AG09319 (cell line): ENCODE results near the gene TRIM5.

Source experiments
- DNase-seq: peaks from one replicate; pipeline ENCODE4 v3.0.0-alpha.2; 2010; ENCODE audit warnings: low read depth; ENCODE audit errors: extremely low read depth
- TF ChIP-seq, protein P1 (sequence below): IDR thresholded peaks from 2 replicates; pipeline ENCODE4 v1.5.1; 2011; ENCODE audit warnings: low read depth, mild to moderate bottlenecking, inconsistent platforms, low read length, moderate library complexity

The TRIM5 gene

DNA sequence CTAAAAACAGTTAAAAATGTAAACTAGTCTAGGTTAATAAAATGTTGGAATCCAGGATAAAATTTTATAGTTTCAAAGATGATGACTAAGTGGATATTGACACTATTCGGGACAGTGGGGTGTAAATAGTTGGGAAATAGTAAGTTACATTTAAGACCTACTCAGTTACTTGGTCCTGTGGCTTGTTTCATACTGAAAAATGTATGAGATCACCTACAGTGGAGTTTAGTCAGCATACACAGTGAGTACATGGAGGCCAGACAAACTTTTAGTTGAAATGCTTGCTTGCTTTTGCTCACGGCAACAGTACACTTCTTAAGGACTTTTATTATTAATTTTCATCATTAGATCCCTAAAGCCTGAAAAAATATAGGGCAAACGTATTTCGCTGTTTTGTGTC lies 20.8 kb upstream of the TRIM5 start:
- TF ChIP-seq, protein P1, sequence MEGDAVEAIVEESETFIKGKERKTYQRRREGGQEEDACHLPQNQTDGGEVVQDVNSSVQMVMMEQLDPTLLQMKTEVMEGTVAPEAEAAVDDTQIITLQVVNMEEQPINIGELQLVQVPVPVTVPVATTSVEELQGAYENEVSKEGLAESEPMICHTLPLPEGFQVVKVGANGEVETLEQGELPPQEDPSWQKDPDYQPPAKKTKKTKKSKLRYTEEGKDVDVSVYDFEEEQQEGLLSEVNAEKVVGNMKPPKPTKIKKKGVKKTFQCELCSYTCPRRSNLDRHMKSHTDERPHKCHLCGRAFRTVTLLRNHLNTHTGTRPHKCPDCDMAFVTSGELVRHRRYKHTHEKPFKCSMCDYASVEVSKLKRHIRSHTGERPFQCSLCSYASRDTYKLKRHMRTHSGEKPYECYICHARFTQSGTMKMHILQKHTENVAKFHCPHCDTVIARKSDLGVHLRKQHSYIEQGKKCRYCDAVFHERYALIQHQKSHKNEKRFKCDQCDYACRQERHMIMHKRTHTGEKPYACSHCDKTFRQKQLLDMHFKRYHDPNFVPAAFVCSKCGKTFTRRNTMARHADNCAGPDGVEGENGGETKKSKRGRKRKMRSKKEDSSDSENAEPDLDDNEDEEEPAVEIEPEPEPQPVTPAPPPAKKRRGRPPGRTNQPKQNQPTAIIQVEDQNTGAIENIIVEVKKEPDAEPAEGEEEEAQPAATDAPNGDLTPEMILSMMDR: no peak
- DNase-seq: no peak

DNA sequence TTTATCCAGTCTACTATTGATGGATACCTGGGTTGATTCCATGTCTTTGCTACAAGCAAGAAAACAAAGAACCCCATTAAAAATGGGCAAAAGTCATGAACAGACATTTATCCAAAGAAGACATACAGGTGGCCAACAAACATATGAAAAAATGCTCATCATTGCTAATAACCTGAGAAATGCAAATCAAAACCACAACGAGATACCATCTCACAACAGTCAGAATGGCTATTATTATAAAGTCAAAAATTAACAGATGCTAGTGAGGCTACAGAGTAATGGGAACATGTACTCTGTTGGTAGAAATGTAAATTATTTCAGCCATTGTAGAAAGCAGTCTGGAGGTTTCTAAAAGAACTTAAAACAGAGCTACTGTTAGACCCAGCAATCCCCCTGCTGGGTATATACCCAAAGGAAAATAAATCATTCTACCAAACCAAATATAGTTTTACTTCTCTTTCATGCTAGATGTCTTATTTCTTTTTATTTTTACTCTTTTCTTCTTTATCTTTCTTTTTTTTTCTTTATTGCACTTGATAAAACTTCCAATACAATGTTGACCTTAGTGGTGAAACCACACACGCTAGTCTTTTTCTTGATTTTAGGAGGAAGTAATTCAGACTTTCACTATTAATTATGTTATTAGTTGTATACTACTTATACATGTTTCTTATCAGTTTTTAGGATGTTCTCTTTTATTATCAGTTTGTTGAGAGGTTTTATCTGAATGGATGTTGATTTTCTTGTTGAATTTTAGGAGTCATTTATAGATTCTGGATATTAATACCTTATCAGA lies 19.1 kb upstream of the TRIM5 start:
- TF ChIP-seq, protein P1: no peak

DNA sequence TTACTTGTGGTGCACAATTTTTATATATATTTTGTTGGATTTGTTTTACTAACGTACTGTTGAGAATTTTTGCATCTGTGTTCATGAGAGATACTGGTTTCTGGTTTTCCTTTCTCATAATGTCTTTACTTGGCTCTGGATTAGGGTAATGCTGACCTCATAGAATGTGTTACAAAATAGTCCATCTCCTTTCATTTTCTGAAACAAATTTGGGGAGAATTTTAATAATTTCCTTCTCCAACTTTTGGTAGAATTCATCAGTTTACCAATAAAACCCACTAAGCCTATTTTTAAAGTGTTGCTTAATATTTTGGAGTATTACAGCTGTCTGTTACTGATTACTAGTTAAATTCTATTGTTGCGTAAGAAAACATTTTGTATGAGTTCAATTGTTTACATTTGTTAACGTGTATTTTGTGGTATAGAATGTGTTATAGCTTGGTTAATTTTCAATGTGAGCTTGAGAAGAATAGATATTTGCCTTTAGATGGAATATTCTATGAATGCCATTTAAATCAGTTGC lies 16.2 kb upstream of the TRIM5 start:
- no peak for DNase-seq
- TF ChIP-seq, protein P1: no peak

More for the DNA sequence above, 19.1 kb upstream of the TRIM5 start:
- no peak for DNase-seq

DNA sequence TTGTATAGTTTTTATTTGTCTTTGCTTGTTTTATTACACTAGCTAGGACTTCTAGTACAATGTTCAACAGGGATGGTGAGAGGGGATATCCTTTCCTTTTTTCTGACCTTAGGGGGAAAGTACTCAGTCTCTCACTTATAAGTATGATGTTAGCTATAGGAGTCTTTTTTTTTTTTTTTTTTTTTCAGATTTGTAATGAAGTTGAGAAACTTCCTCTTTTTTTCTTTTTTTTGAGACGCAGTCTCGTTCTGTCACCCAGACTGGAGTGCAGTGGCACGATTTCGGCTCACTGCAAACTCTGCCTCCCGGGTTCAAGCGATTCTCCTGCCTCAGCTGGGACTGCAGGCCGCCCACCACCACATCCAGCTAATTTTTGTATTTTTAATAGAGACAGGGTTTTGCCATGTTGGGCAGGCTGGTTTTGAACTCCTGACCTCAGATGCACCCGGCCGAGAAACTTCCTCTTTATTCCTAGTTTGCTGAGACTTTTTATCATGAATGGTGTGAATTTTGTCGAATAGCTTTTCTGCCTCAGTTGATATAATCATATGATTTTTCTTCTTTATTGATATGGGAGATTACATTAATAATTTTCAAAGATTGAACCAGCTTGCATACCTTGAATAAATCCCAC lies 15.7 kb upstream of the TRIM5 start:
- TF ChIP-seq, protein P1: no peak
- no peak for DNase-seq

DNA sequence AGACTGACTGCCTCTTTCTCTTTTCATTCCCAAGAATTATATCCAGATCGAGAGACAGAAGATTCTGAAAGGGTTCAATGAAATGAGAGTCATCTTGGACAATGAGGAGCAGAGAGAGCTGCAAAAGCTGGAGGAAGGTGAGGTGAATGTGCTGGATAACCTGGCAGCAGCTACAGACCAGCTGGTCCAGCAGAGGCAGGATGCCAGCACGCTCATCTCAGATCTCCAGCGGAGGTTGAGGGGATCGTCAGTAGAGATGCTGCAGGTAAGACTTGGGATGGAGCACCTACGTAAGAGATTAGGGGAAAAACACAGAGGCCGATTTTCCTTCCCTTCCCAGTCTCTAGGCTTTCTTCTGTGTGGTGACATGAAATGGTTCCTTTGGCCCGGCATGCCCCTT lies 13.4 kb upstream of the TRIM5 start:
- no peak for DNase-seq
- TF ChIP-seq, protein P1: no peak

DNA sequence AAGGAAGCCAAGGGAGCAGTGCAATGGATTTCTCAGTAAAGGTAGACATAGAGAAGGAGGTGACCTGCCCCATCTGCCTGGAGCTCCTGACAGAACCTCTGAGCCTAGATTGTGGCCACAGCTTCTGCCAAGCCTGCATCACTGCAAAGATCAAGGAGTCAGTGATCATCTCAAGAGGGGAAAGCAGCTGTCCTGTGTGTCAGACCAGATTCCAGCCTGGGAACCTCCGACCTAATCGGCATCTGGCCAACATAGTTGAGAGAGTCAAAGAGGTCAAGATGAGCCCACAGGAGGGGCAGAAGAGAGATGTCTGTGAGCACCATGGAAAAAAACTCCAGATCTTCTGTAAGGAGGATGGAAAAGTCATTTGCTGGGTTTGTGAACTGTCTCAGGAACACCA lies 11.3 kb upstream of the TRIM5 start:
- TF ChIP-seq, protein P1: no peak

DNA sequence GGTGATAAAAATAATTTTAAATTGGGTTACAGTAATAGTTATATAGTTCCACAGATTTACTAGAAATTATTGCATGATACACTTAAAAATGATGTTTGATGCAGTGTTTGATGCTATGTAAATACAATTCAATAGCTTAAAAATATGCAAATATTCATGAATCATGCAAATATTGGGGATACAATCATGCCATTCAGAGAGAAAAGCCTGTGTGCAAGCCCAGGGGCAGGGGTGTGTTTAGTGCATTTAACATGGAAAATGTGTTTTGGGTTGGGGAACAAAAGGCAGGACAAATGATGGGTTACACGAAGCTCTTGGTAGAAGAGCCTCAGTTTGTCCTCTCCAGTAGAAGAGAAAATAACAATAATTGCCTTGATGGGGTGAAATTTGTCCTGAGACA lies 10.7 kb upstream of the TRIM5 start:
- DNase-seq: no peak
- TF ChIP-seq, protein P1: no peak

More for the DNA sequence above, 11.3 kb upstream of the TRIM5 start:
- DNase-seq: no peak
